Astrocyte (in vitro differentiated cells and primary cell): Measurements from ENCODE around the gene FCRL2.

Source experiments
- CTCF ChIP-seq: IDR thresholded peaks from 2 replicates; pipeline ENCODE4 v1.5.1; 2011; ENCODE audit warnings: low read depth, mild to moderate bottlenecking, inconsistent platforms, low read length, moderate library complexity; ENCODE audit not compliant: insufficient read depth
- EZH2 ChIP-seq: IDR thresholded peaks from 2 replicates; pipeline ENCODE4 v1.6.1; 2012; ENCODE audit warnings: mild to moderate bottlenecking, low read length, inconsistent platforms; ENCODE audit not compliant: insufficient read depth

DNA sequence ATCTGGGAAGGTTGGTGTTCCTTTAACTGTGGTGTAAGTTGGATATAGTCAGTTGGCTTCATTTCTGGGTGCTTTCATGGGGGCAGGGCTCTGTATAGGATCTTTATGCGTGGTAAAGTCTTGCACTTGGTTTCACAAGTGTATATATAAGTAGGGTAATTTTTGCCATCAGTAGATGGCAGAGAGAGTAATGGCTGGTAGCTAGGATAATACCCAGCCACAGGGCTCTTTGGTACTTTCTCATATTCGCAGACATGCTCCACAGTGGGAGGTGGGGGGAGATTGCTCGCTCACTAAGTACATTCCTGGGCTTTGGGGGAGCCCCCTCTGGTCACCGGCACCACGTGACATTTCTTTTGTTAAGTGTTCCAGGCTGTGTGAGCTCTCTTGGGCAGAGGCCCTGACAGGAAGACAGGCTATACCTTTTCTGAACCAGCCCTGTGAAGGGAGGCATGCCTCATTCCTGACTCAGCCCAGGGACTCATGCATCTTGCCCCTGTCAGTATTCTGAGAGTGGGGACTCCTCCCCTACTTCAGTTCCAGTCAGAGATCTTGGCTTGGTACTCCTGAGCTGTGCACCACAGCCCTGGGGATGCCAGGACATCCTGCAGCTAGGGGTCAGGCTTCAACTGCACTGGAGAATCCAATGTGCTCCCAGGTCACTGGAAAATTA is 37.6 kb downstream of the FCRL2 start:
- TF ChIP-seq CTCF (no peak), EZH2 (no peak)
